Body of pancreas (tissue), 4 donors: Measurements from ENCODE around the gene GLI3. TPM values are rescaled to one million over a fixed set of nuclear protein-coding genes. Genes with fewer than 3 reads are reported as not detected.
A peak's percentile ranks its signal among the peaks of the same experiment; 100 is the strongest.

ENCODE experiments used
- ATAC-seq: fragments of 150-250 bp; one replicate; pipeline ENCODE4 v1.9.1; 2016
- DNase-seq, 4 donors: peaks; one replicate each; pipeline ENCODE4 v3.0.0-alpha.2; 2019
- H3K27ac ChIP-seq, 4 donors: fragments of 200-600 bp; sonication (generic); 1 replicate in 3 of 4; 2 replicates in 1 of 4; pipeline versions ENCODE4 v1.5.1 to v1.6.1; 2016 to 2019; ENCODE audit warnings: mild to moderate bottlenecking in 1 of 4, mixed read lengths in 1 of 4, moderate library complexity in 1 of 4
- H3K27me3 ChIP-seq, 2 donors: fragments of 200-600 bp; sonication (generic); one replicate each; pipeline ENCODE4 v1.6.0; 2016; ENCODE audit warnings: mild to moderate bottlenecking in 1 of 2
- H3K36me3 ChIP-seq, 2 donors: fragments of 200-600 bp; sonication (generic); replicated peaks in 1 of 2; 2 replicates each; pipeline ENCODE4 v1.5.1; 2016; ENCODE audit warnings: low read depth in 2 of 2; ENCODE audit not compliant: insufficient read depth in 1 of 2
- H3K4me1 ChIP-seq: fragments of 200-600 bp; sonication (generic); one replicate; pipeline ENCODE4 v1.6.0; 2016
- H3K4me3 ChIP-seq, 2 donors: fragments of 200-600 bp; sonication (generic); 1 replicate in 1 of 2; 2 replicates in 1 of 2; pipeline ENCODE4 v1.5.1; 2016 to 2019
- H3K9me3 ChIP-seq, 3 donors: fragments of 200-600 bp; sonication (generic); 1 replicate in 2 of 3; 2 replicates in 1 of 3; pipeline ENCODE4 v1.5.1; 2016
- CTCF ChIP-seq, 7 experiments: fragments of 450-650 bp in 4 of 7; fragments of 200-600 bp in 3 of 7; sonication (generic) in 3 of 7; IDR thresholded peaks; one replicate each; pipeline ENCODE4 v1.5.1; 2016 to 2019; ENCODE audit warnings: antibody characterized with exemption in 7 of 7
- POLR2A ChIP-seq, 3 donors: fragments of 450-650 bp; IDR thresholded peaks; one replicate each; pipeline ENCODE4 v1.6.1; 2016; ENCODE audit warnings: antibody characterized with exemption in 3 of 3, mild to moderate bottlenecking in 2 of 3
- WGBS, 2 donors: methylation state at CpG; one replicate each; pipeline ENCODE4 v1.1.5; 2017; 5-methylcytosine and 5-hydroxymethylcytosine counted together
- intact Hi-C: fragments of 100-400 bp; cut with DNase I; formaldehyde crosslinking; loops from one replicate; pipeline ENCODE4 v1.15.1; 2023
- total RNA-seq, 2 donors: library from RNA; depleted of rRNA; stranded (reverse); fragments of >200 nt; gene quantifications; one replicate each; pipeline ENCODE4 v1.1.0, GENCODE V29; 2016

Gene GLI3
- total RNA-seq, 2 donors from 2014 or later = 1.0 to 2.0 TPM

DNA sequence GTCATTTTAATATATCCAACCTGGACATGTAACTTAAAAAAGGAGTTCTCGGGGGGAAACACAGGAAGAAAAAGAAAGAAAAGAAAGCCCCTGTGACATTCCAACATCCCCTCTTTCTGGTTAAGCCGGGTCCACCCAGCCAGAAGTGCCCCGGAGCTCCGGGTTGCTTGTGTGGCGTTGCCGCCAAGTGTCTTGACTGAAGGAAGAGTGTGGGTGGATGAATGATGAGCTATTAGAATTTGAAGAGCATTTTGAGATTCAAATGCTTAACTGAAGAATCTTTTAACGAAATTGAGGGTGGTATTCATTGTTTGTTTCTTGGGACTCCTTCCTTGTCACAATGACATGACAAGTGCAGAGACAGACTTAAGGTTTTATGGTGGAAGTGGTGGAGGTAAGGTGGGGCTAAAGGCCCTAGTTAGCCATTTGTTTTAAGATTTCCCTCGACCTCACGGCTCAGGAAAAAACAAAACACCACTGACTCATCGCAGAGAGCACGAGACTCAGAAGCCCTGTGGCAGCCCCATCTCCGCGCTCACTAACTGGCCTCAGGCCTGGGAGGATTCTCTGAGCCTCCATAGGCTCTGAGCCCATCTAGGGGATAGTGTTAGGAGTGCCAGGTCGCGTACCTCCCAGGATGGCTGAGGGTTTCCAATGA is 1.8 kb upstream of the GLI3 start:
- Histone ChIP-seq H3K4me3 (no peak overlapping the region), H3K27me3 (peaks cover 0 to 5% of the 10 kb centered on the region in 2 donors), H3K4me1 (peaks cover 7% of the 10 kb centered on the region), H3K9me3 (no peaks in the 10 kb centered on the region), H3K27ac (peak overlapping the region in 1 of 4 donors; percentile 47), H3K36me3 (no peaks in the 10 kb centered on the region)
- ATAC-seq (no peak), DNase-seq (peak in 2 of 4 donors; percentile 11 to 13)
- TF ChIP-seq CTCF (IDR thresholded peaks at IDR 0.05) (no peak), POLR2A (IDR thresholded peaks at IDR 0.05) (no peak)
- intact Hi-C loops = no loop called here
- 45 to 47% methylated on average over 15 of the region's 15 CpGs for WGBS, 2 donors

DNA sequence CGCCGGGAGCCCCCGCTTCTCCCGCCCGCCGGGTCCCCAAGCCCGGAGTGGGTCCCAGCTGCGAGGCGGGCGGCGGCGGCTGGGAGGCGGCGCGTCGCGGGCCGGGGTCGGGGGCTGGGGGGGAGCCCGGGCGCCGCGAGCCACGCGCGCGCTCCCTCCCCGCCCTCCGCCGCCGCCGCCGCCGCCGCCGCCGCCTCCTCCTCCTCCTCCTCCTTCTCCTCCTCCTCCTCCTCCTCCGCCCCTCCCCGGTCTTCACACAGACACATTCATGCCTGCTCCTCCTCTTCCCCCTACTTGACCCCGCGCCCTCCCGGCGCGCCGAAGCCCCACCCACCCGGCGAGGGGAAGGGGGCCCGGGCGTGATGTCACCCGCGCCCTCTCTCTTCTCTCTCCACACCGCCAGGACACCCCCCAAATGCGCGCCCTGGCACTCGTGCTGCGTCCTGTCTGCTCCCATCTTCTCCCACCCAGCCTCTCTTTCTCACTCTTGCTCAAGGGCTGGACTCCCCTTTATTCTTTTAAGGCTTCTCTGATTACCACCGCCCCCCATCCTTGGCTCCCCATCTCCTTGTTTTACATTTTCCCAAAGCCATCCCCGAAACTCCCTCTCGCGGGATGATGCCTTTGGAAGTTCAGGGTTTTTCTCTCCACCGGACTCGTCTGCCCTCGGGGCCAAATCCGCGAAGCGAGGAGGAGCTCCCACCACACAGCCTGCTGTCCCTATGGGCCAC is 967 bp upstream of the GLI3 start:
- Histone ChIP-seq H3K36me3 (no peaks in the 10 kb centered on the region), H3K4me1 (peaks cover 7% of the 10 kb centered on the region), H3K27ac (peak overlapping the region in 3 of 4 donors; percentile 47 to 50 (median 48)), H3K27me3 (peaks cover 0 to 5% of the 10 kb centered on the region in 2 donors), H3K9me3 (no peaks in the 10 kb centered on the region), H3K4me3 (peak overlapping the region; percentile 25 to 72)
- no peak for ATAC-seq
- peak; percentile 21 to 44 (median 28) for DNase-seq
- intact Hi-C loops = no loop called here
- TF ChIP-seq POLR2A (IDR thresholded peaks at IDR 0.05) (peak in 1 of 3 donors; percentile 1), CTCF (IDR thresholded peaks at IDR 0.05) (no peak)
- 9 to 14% methylated on average over 19 to 25 of the region's 66 CpGs for WGBS, 2 donors

DNA sequence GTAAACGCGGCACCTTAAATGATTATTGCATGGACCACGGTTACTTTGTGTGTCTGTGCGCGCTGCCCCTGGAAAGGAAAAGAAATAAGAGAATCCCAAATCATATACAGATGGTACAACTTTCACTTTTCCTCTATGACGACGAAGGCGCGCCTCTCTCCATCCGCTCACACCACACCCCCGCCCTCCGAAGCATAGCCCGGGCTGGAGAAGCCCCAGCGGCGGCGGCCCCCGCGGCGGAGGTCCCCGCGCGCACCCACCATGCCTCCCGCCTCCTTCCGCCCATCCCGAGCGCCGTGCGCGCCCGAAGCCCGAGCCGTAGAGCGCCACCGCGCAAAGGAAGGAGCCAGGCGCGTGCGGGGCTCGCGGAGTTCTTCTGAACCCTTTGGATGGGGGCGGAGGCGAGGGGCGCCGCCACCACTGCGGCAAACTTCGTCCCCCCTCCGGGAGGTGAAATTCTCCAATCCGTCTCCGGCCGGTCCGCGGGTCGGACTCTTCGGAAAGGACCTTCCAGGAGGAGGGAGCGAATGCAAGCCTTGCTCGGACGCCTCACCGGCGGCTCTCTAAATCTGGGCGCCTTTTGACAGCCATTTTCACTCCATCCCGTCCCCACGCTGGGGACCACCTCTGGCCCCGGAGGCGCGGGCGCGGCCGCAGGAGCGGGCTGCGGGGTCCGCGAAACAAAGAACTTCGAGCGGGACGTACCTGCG is 588 bp downstream of the GLI3 start:
- ATAC-seq = peak; percentile 31
- TF ChIP-seq POLR2A (IDR thresholded peaks at IDR 0.05) (peak in 1 of 3 donors; percentile 11), CTCF (IDR thresholded peaks at IDR 0.05) (no peak)
- H3K27ac ChIP-seq = peak overlapping the region in 2 of 4 donors; percentile 8 to 57
- H3K9me3 ChIP-seq = no peaks in the 10 kb centered on the region
- intact Hi-C loops = no loop called here
- H3K27me3 ChIP-seq = peaks cover 0 to 13% of the 10 kb centered on the region in 2 donors
- peak overlapping the region; percentile 47 to 57 for H3K4me3 ChIP-seq
- H3K36me3 ChIP-seq = no peaks in the 10 kb centered on the region
- peaks cover 7% of the 10 kb centered on the region for H3K4me1 ChIP-seq
- 0 to 1% methylated on average over 7 to 72 of the region's 76 CpGs for WGBS, 2 donors
- peak; percentile 16 to 40 (median 22) for DNase-seq

DNA sequence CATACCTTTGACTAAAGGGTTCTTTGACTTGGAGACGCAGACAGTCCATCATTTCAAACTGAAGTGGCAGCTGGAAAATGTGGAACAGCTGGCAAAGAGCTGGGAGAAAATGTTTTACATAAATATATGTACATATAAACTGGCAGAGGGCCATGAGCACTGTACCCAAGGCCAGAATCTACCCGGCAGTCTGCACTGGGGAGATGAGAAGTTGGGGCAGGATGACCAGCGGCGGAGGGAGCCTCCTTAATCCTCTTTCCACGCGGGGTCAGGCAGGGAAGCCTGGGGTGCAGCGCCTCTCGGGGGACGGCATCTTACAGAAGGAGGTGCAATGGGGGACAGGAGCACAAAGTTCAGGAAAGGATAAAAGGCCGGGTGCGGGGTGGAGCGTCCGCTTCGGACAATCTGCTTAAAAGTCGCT is 1.3 kb downstream of the GLI3 start:
- Histone ChIP-seq H3K9me3 (no peaks in the 10 kb centered on the region), H3K4me1 (peaks cover 7% of the 10 kb centered on the region), H3K36me3 (no peaks in the 10 kb centered on the region), H3K4me3 (peak overlapping the region; percentile 47 to 57), H3K27me3 (peaks cover 0 to 16% of the 10 kb centered on the region in 2 donors), H3K27ac (peak overlapping the region in 1 of 4 donors; percentile 57)
- ATAC-seq (no peak), DNase-seq (peak in 1 of 4 donors; percentile 12)
- intact Hi-C loops = no loop called here
- 6 to 8% methylated on average over 15 of the region's 15 CpGs for WGBS, 2 donors
- TF ChIP-seq CTCF (IDR thresholded peaks at IDR 0.05) (no peak), POLR2A (IDR thresholded peaks at IDR 0.05) (no peak)
